NCI-H2196 treated with DMSO at 0.1 percent for 48 hours (cell line): ENCODE data around the gene MTHFS.

ENCODE experiments used
- DNase-seq: peaks from one replicate; lab custom pipeline; 2025; ENCODE audit not compliant: unreplicated experiment; lab: John Stamatoyannopoulos, UW

The MTHFS gene

GRCh38 chr15:79820820-79821219, 76.0 kb downstream of the MTHFS start:
- no peak for DNase-seq

- DNase-seq = no peak
Measured at GRCh38 chr15:79820176-79820575, 76.6 kb downstream of the MTHFS start.

GRCh38 chr15:79816571-79816970, 80.2 kb downstream of the MTHFS start:
- no peak for DNase-seq

- DNase-seq = no peak
Measured at GRCh38 chr15:79815468-79815867, 81.3 kb downstream of the MTHFS start.

- DNase-seq = no peak
Measured at GRCh38 chr15:79812541-79812940, 84.3 kb downstream of the MTHFS start.

- DNase-seq = peak; percentile 8
Measured at GRCh38 chr15:79811406-79812405, 85.1 kb downstream of the MTHFS start.

GRCh38 chr15:79804838-79805237, 92.0 kb downstream of the MTHFS start:
- DNase-seq = no peak

GRCh38 chr15:79798311-79798710, 98.5 kb downstream of the MTHFS start:
- no peak for DNase-seq
